ENCODE measurements around the gene DLGAP3.

DLGAP3 gene

GRCh38 chr1:34906756-34907155, 22.7 kb downstream of the DLGAP3 start:
- H3K9me3 ChIP-seq (ENCODE audit: control insufficient read depth in 2 of 2, low read length in 2 of 2): no peaks in the 10 kb centered on the region
- no peak overlapping the region for H3K27ac ChIP-seq (ENCODE audit: low read depth in 2 of 2, low read length in 2 of 2)
- H3K27me3 ChIP-seq (ENCODE audit: control insufficient read depth in 2 of 2, insufficient read depth in 2 of 2, low read length in 2 of 2): no peaks in the 10 kb centered on the region
- no peak overlapping the region for H3K4me3 ChIP-seq (ENCODE audit: low read length in 2 of 2)
- H3K9ac ChIP-seq (ENCODE audit: low read depth in 1 of 2, low read length in 2 of 2): no peak overlapping the region
- H3K4me1 ChIP-seq (ENCODE audit: control insufficient read depth in 2 of 2, insufficient read depth in 2 of 2, low read length in 2 of 2): no peaks in the 10 kb centered on the region
- no peaks in the 10 kb centered on the region for H3K36me3 ChIP-seq (ENCODE audit: control insufficient read depth in 2 of 2, insufficient read depth in 2 of 2, low read length in 2 of 2)

- H3K9ac ChIP-seq (ENCODE audit: low read depth in 1 of 2, low read length in 2 of 2): no peak overlapping the region
- H3K4me3 ChIP-seq (ENCODE audit: low read length in 2 of 2): no peak overlapping the region
- H3K9me3 ChIP-seq (ENCODE audit: control insufficient read depth in 2 of 2, low read length in 2 of 2): no peaks in the 10 kb centered on the region
- H3K36me3 ChIP-seq (ENCODE audit: control insufficient read depth in 2 of 2, insufficient read depth in 2 of 2, low read length in 2 of 2): no peaks in the 10 kb centered on the region
- no peaks in the 10 kb centered on the region for H3K4me1 ChIP-seq (ENCODE audit: control insufficient read depth in 2 of 2, insufficient read depth in 2 of 2, low read length in 2 of 2)
- H3K27ac ChIP-seq (ENCODE audit: low read depth in 2 of 2, low read length in 2 of 2): no peak overlapping the region
- no peaks in the 10 kb centered on the region for H3K27me3 ChIP-seq (ENCODE audit: control insufficient read depth in 2 of 2, insufficient read depth in 2 of 2, low read length in 2 of 2)
Measured at GRCh38 chr1:34906222-34906621, 23.2 kb downstream of the DLGAP3 start.

GRCh38 chr1:34905098-34905459, 24.4 kb downstream of the DLGAP3 start:
- no peaks in the 10 kb centered on the region for H3K36me3 ChIP-seq (ENCODE audit: control insufficient read depth in 2 of 2, insufficient read depth in 2 of 2, low read length in 2 of 2)
- H3K27me3 ChIP-seq (ENCODE audit: control insufficient read depth in 2 of 2, insufficient read depth in 2 of 2, low read length in 2 of 2): peaks cover 0 to 3% of the 10 kb centered on the region in 2 donors

GRCh38 chr1:34904236-34905097, 25.0 kb downstream of the DLGAP3 start:
- Histone ChIP-seq H3K27me3 (ENCODE audit: control insufficient read depth in 2 of 2, insufficient read depth in 2 of 2, low read length in 2 of 2) (peaks cover 0 to 3% of the 10 kb centered on the region in 2 donors), H3K4me1 (ENCODE audit: control insufficient read depth in 2 of 2, insufficient read depth in 2 of 2, low read length in 2 of 2) (no peaks in the 10 kb centered on the region), H3K4me3 (ENCODE audit: low read length in 2 of 2) (no peak overlapping the region), H3K9me3 (ENCODE audit: control insufficient read depth in 2 of 2, low read length in 2 of 2) (no peaks in the 10 kb centered on the region), H3K27ac (ENCODE audit: low read depth in 2 of 2, low read length in 2 of 2) (no peak overlapping the region), H3K36me3 (ENCODE audit: control insufficient read depth in 2 of 2, insufficient read depth in 2 of 2, low read length in 2 of 2) (no peaks in the 10 kb centered on the region), H3K9ac (ENCODE audit: low read depth in 1 of 2, low read length in 2 of 2) (no peak overlapping the region)

More at GRCh38 chr1:34905098-34905459, 24.4 kb downstream of the DLGAP3 start:
- Histone ChIP-seq H3K4me3 (ENCODE audit: low read length in 2 of 2) (no peak overlapping the region), H3K4me1 (ENCODE audit: control insufficient read depth in 2 of 2, insufficient read depth in 2 of 2, low read length in 2 of 2) (no peaks in the 10 kb centered on the region), H3K27ac (ENCODE audit: low read depth in 2 of 2, low read length in 2 of 2) (no peak overlapping the region), H3K9me3 (ENCODE audit: control insufficient read depth in 2 of 2, low read length in 2 of 2) (no peaks in the 10 kb centered on the region), H3K9ac (ENCODE audit: low read depth in 1 of 2, low read length in 2 of 2) (no peak overlapping the region)

- H3K36me3 ChIP-seq (ENCODE audit: control insufficient read depth in 2 of 2, insufficient read depth in 2 of 2, low read length in 2 of 2): no peaks in the 10 kb centered on the region
- H3K4me3 ChIP-seq (ENCODE audit: low read length in 2 of 2): no peak overlapping the region
- no peak overlapping the region for H3K9ac ChIP-seq (ENCODE audit: low read depth in 1 of 2, low read length in 2 of 2)
- H3K27ac ChIP-seq (ENCODE audit: low read depth in 2 of 2, low read length in 2 of 2): no peak overlapping the region
- no peaks in the 10 kb centered on the region for H3K9me3 ChIP-seq (ENCODE audit: control insufficient read depth in 2 of 2, low read length in 2 of 2)
- H3K27me3 ChIP-seq (ENCODE audit: control insufficient read depth in 2 of 2, insufficient read depth in 2 of 2, low read length in 2 of 2): peaks cover 0 to 3% of the 10 kb centered on the region in 2 donors
- H3K4me1 ChIP-seq (ENCODE audit: control insufficient read depth in 2 of 2, insufficient read depth in 2 of 2, low read length in 2 of 2): peaks cover 0 to 3% of the 10 kb centered on the region in 2 donors
Measured at GRCh38 chr1:34901919-34902318, 27.5 kb downstream of the DLGAP3 start.

- Histone ChIP-seq H3K36me3 (ENCODE audit: control insufficient read depth in 2 of 2, insufficient read depth in 2 of 2, low read length in 2 of 2) (no peaks in the 10 kb centered on the region), H3K4me1 (ENCODE audit: control insufficient read depth in 2 of 2, insufficient read depth in 2 of 2, low read length in 2 of 2) (peaks cover 0 to 3% of the 10 kb centered on the region in 2 donors), H3K27me3 (ENCODE audit: control insufficient read depth in 2 of 2, insufficient read depth in 2 of 2, low read length in 2 of 2) (peaks cover 0 to 3% of the 10 kb centered on the region in 2 donors), H3K9ac (ENCODE audit: low read depth in 1 of 2, low read length in 2 of 2) (no peak overlapping the region), H3K9me3 (ENCODE audit: control insufficient read depth in 2 of 2, low read length in 2 of 2) (no peaks in the 10 kb centered on the region), H3K4me3 (ENCODE audit: low read length in 2 of 2) (no peak overlapping the region), H3K27ac (ENCODE audit: low read depth in 2 of 2, low read length in 2 of 2) (no peak overlapping the region)
Measured at GRCh38 chr1:34900775-34901502, 28.5 kb downstream of the DLGAP3 start.

- H3K27me3 ChIP-seq (ENCODE audit: control insufficient read depth in 2 of 2, insufficient read depth in 2 of 2, low read length in 2 of 2): peaks cover 0 to 3% of the 10 kb centered on the region in 2 donors
- no peaks in the 10 kb centered on the region for H3K36me3 ChIP-seq (ENCODE audit: control insufficient read depth in 2 of 2, insufficient read depth in 2 of 2, low read length in 2 of 2)
- H3K9me3 ChIP-seq (ENCODE audit: control insufficient read depth in 2 of 2, low read length in 2 of 2): no peaks in the 10 kb centered on the region
- no peak overlapping the region for H3K9ac ChIP-seq (ENCODE audit: low read depth in 1 of 2, low read length in 2 of 2)
- H3K4me1 ChIP-seq (ENCODE audit: control insufficient read depth in 2 of 2, insufficient read depth in 2 of 2, low read length in 2 of 2): peaks cover 0 to 3% of the 10 kb centered on the region in 2 donors
- H3K27ac ChIP-seq (ENCODE audit: low read depth in 2 of 2, low read length in 2 of 2): no peak overlapping the region
- no peak overlapping the region for H3K4me3 ChIP-seq (ENCODE audit: low read length in 2 of 2)
Measured at GRCh38 chr1:34899906-34900305, 29.5 kb downstream of the DLGAP3 start.

- Histone ChIP-seq H3K9me3 (ENCODE audit: control insufficient read depth in 2 of 2, low read length in 2 of 2) (no peaks in the 10 kb centered on the region), H3K4me1 (ENCODE audit: control insufficient read depth in 2 of 2, insufficient read depth in 2 of 2, low read length in 2 of 2) (peaks cover 0 to 3% of the 10 kb centered on the region in 2 donors), H3K27ac (ENCODE audit: low read depth in 2 of 2, low read length in 2 of 2) (no peak overlapping the region), H3K36me3 (ENCODE audit: control insufficient read depth in 2 of 2, insufficient read depth in 2 of 2, low read length in 2 of 2) (no peaks in the 10 kb centered on the region), H3K4me3 (ENCODE audit: low read length in 2 of 2) (no peak overlapping the region), H3K27me3 (ENCODE audit: control insufficient read depth in 2 of 2, insufficient read depth in 2 of 2, low read length in 2 of 2) (peaks cover 0 to 3% of the 10 kb centered on the region in 2 donors), H3K9ac (ENCODE audit: low read depth in 1 of 2, low read length in 2 of 2) (no peak overlapping the region)
Measured at GRCh38 chr1:34899471-34899870, 30.0 kb downstream of the DLGAP3 start.

GRCh38 chr1:34898330-34898761, 31.1 kb downstream of the DLGAP3 start:
- H3K4me1 ChIP-seq (ENCODE audit: control insufficient read depth in 2 of 2, insufficient read depth in 2 of 2, low read length in 2 of 2): peaks cover 0 to 3% of the 10 kb centered on the region in 2 donors
- no peaks in the 10 kb centered on the region for H3K36me3 ChIP-seq (ENCODE audit: control insufficient read depth in 2 of 2, insufficient read depth in 2 of 2, low read length in 2 of 2)
- no peak overlapping the region for H3K9ac ChIP-seq (ENCODE audit: low read depth in 1 of 2, low read length in 2 of 2)
- H3K4me3 ChIP-seq (ENCODE audit: low read length in 2 of 2): no peak overlapping the region
- H3K9me3 ChIP-seq (ENCODE audit: control insufficient read depth in 2 of 2, low read length in 2 of 2): peaks cover 0 to 2% of the 10 kb centered on the region in 2 donors
- peaks cover 0 to 3% of the 10 kb centered on the region in 2 donors for H3K27me3 ChIP-seq (ENCODE audit: control insufficient read depth in 2 of 2, insufficient read depth in 2 of 2, low read length in 2 of 2)
- H3K27ac ChIP-seq (ENCODE audit: low read depth in 2 of 2, low read length in 2 of 2): no peak overlapping the region

GRCh38 chr1:34896612-34897011, 32.8 kb downstream of the DLGAP3 start:
- no peaks in the 10 kb centered on the region for H3K36me3 ChIP-seq (ENCODE audit: control insufficient read depth in 2 of 2, insufficient read depth in 2 of 2, low read length in 2 of 2)
- H3K27ac ChIP-seq (ENCODE audit: low read depth in 2 of 2, low read length in 2 of 2): no peak overlapping the region
- H3K27me3 ChIP-seq (ENCODE audit: control insufficient read depth in 2 of 2, insufficient read depth in 2 of 2, low read length in 2 of 2): peaks cover 0 to 3% of the 10 kb centered on the region in 2 donors
- peaks cover 2 to 6% of the 10 kb centered on the region in 2 donors for H3K9me3 ChIP-seq (ENCODE audit: control insufficient read depth in 2 of 2, low read length in 2 of 2)
- H3K4me1 ChIP-seq (ENCODE audit: control insufficient read depth in 2 of 2, insufficient read depth in 2 of 2, low read length in 2 of 2): peaks cover 0 to 3% of the 10 kb centered on the region in 2 donors
- no peak overlapping the region for H3K4me3 ChIP-seq (ENCODE audit: low read length in 2 of 2)
- H3K9ac ChIP-seq (ENCODE audit: low read depth in 1 of 2, low read length in 2 of 2): no peak overlapping the region
